IPS-NIHi11 (cell line): ENCODE measurements around the gene TCP11X2.
"Not testable (repeated sequence)": the region's sequence is repeated elsewhere in the genome, so short reads cannot be mapped to it uniquely, and the experiment has no call there.

Experiments used
- DNase-seq: peaks from one replicate; pipeline ENCODE4 v3.0.0; 2012; ENCODE audit warnings: mixed read lengths, low spot score

Gene TCP11X2

GRCh38 chrX:102471762-102472220 is at the start of gene TCP11X2:
TCP11X2 (minus strand) TSS chrX:102471812.
- DNase-seq: not testable (repeated sequence)

DNA sequence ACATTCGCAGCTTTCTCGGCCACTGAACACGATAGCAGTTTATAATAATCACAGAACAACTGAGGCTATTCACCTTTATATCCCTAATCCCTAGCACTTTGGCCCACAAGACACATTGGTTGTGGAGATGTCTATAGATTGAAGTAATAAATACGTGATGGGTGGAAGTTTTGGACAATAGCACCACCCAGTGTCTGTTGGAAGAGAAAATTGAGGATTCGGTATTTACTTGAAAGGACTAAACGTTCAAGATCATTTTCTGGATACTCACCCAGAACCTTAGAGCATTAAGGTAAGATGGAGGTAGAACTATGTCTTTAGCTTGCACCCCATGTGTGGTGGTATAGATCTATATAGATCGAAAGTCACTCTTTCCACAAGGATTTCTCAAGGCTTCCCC is 45.7 kb upstream of the TCP11X2 start:
- no peak for DNase-seq

DNA sequence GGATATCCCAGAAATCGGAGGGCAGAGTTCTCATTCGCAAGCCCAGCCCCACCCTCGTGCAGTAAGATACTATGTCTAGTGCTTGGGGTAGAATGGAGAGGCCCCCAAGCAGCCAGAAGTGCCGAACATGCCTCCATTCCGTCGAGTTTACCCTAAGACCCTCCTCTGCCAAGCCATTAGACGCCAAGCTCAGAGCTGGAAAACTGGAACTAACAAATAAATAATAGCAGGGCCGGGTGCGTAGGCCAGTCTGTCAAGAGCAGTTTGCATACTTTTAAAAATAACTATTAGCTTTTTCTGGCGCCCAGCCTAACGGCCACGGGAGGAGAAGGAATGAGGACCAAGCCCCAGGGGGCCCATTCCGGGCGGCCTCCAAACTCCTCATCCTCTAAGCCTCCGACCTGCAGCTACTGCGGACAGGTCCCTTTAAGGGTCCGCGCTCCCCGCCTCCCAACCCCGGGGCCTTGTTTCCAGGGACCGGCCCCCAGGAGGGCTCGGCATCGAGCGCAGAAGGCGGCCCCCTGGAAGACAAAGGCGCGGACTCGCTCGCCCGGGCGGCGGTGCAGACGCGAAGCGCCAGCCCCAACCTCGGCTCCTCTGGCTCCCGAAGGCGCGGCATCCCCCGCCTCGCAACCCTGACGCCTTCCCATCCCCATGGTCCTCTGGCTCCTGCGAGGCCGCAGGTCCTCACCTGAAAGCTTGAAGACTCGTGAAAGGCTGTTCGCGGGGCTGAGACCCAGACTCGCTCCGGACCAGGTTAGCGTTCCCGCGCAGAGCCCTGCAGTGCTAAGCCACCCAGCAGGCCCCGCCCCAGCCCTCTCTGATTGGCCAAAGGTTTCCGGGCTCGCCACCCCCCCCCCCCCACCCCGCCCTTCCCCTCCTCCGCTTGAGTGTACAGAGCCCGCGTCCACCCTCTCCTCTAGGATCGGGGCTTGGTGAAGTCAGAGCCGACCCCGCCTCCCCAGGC is 44.6 kb upstream of the TCP11X2 start, which contains the start of gene TMSB15A:
Gene TMSB15A (minus strand): TSS at position 765 of the 967 bp plus-strand sequence.
- DNase-seq: peak; percentile 85

DNA sequence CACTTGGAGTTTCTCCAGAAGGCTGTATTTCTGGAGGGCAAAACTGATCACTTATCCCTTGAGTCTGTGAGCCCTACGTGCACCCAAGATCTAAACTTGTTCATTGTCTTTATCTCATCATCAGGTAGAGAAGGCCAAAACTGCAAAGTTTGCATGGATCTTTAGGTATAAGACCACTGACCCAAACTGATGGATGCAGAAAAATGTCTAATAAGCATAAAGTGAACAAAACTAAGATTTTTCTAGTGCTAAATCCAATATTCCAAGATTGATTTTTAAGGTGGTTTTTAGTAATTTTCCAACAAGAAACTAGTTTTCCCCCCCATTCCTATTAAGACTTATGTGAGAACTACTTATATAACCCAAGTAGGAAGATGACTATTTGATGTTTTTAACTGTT is 42.9 kb upstream of the TCP11X2 start:
- no peak for DNase-seq

- DNase-seq: no peak
These were observed 27.1 kb upstream of the TCP11X2 start for GRCh38 chrX:102498732-102499131.

DNA sequence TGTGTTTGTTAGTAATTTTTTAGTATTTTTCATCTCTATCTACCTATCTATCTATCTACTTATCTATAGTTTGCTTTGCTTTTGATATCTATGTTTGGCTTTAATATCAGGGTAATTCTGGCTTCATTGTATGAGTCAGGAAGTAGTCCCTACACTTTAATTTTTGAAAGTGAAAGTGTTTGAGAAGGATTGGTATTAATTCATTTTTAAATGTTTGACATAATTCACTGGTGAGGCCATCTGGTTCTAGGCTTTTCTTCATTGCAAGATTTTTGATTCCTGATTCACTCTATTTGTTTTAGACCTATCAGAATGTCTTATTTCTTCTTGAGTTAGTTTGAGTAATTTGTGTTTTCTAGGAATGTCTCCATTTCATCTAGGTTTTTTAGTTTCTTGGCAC is 20.2 kb upstream of the TCP11X2 start:
- no peak for DNase-seq

DNA sequence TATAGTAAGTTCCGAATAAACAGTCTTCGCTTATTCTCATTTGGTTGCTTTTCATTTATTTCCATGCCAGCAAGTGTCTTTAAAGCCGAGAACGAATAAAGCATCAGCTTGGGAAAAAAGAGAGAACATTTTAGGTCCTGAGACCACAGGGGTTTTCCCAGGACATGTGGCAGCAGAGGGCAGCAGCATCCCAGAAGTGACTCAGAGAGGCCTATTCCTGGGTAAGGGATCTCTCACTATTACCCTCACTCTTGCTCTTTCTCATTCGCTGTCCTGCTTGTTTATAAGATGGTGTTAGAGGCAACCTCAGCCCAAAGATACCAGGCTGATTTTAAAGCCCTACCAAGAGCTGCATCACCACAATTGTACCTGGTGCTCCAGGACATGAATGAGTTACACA is 7.2 kb upstream of the TCP11X2 start:
- not testable (repeated sequence) for DNase-seq

- DNase-seq: not testable (repeated sequence)
These were observed 1.4 kb downstream of the TCP11X2 start for GRCh38 chrX:102470215-102470614.

GRCh38 chrX:102458615-102459014 is 13.0 kb downstream of the TCP11X2 start:
- not testable (repeated sequence) for DNase-seq

- not testable (repeated sequence) for DNase-seq
These were observed 31.7 kb downstream of the TCP11X2 start, which contains the start of gene NXF2B for GRCh38 chrX:102439908-102440307. NXF2B (minus strand) TSS chrX:102440008; CDS start chrX:102380036, 59,972 bp downstream.

- not testable (repeated sequence) for DNase-seq
These were observed 57.1 kb downstream of the TCP11X2 start for GRCh38 chrX:102414493-102414892.
